Activated CD4-positive, alpha-beta T cell treated with anti-CD3 and anti-CD28 coated beads, Interleukin-2, Interleukin-4, amounts not matched to agents 100 ng/mL and 50 ng/mL, durations not matched to agents 16 hours and 8 hours (primary cell): Measurements from ENCODE around the gene NUDT13.

Experiments used
- DNase-seq: peaks from one replicate; pipeline ENCODE4 v3.0.0-alpha.2; 2020; ENCODE audit warnings: low spot score

The NUDT13 gene

DNA sequence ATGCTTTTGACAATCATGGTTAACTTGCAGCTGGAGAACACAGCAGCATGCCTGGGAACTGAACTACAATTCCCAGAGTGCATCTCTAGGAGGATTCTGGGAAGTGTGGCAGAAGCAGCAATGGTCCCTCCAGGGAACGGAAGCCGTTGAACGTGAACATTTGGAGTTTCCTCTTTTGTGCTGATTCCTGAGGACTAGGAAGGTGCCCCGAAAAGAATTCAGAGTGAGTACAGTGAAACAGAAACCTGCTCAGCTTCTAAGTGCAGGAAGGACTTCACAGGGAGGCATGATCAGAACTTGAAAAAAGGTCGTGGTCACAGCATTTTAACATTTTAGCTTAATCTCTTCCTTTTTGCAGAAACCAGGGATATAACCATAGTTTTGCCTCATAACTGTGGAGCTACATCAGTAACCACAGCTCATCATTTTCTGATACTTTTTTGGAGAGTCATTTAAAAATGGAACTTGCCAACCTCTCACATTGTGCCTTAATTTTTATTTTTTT, at the start of gene NUDT13:
Gene NUDT13 (plus strand): TSS at position 111 of the 505 bp plus-strand sequence. CDS start 3,911 bp downstream, outside the sequence.
- DNase-seq = peak; percentile 66

DNA sequence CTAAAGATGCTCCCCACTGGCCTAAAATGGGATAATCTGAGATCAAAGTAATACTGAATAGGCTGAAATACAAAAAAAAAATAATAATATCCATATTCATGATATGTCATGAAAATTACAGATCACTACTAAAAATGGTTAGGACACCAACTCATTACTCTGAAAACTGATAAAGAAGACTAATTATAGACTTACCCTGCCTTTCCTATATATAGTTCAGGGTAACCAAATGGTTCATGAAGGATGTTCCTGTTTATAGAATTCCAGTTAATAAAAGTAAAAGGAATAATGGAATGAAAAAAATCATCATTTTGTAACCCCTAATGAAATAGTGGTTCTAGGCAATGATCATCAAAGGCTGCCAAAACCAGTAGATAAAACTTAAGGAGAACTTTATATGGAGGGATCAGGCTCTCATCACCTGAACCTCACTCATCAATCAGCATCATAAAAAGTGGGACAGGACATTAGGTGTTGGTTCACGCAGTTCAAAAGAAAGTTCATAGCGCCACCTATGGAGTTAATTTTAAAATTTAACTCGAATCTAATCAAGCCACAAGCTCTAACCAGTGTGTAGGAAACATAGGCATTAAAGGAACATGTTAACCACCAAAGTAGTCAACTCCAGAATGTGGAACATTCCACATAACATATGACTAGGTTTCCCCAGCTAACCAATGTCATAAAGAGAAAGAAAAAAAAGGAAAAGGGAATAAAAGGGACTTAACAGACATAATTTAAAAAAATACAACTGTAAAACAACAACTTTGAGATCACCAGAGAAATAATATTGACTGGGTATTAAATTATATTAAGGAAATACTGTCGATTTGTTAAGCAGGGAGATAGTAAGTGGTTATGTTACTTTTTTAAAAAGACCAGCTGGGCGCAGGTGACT, 49.3 kb upstream of the NUDT13 start:
- peak; percentile 54 for DNase-seq

DNA sequence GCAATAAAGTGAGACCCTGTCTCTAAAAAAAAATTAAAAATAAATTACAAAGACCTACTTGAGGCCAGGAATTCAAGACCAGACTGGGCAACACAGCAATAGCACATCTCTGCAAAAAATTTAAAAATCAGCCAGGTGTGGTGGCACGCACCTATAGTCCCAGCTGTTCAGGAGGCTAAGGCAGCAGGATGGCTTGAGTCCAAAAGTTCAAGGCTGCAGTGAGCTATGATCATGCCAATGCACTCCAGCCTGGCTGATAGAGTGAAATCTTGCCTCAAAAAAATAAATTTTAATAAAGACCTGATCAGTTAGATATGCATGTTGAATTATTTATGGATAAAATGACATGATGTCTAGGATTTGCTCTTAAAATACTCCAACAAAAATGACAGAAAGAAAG, 48.5 kb upstream of the NUDT13 start:
- no peak for DNase-seq

DNA sequence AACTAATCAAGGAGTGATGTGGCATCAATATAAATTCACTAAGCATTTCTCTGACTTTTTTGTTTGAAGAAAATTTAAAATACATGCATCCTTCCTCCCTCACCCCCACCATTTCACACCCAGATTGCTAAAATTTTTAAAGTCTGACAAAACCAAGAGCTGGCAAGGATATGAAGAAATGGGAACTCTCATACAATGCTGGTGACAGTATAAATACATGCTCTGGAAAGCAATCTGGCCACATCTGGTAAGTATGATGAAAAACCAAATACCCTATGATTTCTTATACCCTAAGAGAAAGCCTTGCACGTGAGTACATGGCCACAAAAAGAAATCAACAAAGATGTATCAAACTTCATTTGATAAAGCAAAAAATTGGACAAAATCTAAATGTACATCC, 44.8 kb upstream of the NUDT13 start:
- DNase-seq = no peak

DNA sequence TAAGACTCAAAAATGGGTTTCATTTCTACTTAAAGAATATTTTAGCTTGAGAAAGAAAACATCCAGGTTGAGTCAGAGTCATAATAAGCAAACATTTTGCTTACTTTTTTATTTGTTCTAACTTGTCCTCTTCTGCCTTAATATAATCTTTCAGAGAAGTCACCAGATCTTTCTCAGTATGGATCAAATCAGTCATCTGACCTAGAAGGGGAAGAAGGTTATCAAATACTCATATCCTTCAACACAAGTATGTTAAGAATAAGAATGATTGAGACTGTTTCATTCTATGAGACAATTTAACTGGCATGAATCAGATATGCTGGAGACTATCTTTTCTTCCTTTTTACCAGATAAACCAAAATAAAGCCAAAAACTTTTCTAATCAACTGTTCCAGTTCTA, 36.6 kb upstream of the NUDT13 start:
- no peak for DNase-seq

DNA sequence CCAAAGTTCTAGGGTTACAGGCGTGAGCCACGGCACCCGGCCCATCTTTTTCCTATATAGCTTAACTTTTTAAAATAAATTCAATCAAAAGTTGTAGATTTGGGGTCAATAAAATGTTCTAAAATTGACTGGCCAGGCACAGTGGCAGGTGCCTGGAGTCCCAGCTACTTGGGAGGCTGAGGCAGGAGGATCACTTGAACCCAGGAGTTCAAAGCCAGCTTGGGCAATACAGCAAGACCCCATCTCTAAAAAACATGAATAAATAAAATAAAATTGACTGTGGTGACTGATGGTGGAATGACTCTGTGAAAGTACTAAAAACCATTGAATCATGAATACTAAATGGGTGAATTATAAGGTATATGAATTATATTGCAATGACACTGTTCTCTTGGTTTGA, 34.4 kb upstream of the NUDT13 start:
- DNase-seq = no peak

DNA sequence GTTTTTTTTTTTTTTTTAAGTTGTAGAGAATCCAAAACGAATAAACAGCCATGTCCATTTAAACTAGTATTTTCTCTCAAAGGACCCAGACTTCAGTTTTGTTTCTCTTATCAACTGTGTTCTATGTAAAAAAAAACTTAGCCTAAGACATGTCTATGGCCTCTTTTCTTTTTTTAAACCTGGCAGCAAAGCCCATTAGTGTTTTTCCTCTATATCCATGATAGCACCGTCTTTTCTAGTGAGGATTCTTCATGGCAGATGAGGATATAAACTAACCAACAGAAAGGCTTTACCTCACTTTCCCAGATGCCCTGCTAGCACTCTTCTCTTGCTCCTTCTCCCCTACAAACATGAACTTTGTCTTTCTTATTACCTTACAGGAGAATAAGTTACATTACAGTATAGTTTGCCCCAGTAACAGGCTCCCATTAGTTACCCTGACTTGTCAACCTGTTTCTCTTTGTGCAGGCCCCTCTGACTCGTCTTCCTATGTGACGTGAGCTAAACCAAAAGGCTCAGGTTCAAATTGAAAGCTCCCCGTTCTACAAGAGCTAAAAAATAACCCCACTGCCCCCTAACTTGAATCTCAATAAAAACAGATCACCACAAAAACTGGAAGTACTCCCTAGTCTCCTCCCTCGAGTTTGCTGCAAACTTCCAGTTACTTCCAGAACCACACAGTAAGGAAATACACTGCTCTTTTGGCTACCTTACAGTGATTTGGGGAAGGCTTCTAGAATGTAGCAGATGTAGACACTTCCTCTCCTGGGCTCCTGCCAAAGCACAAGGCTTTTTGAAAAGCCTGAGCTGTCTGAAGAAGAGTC, 33.7 kb upstream of the NUDT13 start:
- no peak for DNase-seq

DNA sequence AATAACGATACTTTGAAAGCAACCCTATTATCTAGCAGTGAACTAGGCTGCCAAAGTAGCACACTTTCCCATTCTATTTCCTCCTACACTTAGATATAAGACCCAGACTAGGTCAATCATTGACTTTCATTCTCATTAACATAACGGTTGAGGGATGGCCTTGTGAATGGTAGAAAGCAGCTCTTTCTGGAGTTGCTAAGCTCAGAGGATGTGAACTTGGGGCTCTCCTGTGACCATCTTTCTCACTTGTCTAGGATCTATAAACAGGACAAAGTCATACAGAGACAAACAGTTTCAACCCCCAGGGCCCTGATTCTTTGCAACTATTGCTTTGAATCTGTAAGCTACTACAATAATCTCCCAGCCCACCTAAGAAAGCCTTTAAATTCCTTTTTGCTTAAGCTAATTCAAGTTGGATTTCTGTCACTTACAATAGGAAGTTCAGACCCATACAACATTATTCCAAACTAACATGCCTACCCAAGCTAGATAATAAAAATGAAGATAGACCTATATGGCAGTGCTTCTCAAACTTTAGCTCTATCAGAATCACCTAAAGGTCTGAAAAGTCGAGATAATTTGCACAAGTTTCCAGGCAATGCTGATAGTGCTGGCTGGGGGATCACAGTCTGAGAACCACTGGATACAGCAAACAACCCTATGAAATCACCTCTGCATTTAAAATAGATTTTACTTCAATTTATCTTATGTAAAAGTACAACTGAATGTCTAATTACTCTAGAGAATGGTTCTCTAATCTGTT, 30.3 kb upstream of the NUDT13 start:
- no peak for DNase-seq

DNA sequence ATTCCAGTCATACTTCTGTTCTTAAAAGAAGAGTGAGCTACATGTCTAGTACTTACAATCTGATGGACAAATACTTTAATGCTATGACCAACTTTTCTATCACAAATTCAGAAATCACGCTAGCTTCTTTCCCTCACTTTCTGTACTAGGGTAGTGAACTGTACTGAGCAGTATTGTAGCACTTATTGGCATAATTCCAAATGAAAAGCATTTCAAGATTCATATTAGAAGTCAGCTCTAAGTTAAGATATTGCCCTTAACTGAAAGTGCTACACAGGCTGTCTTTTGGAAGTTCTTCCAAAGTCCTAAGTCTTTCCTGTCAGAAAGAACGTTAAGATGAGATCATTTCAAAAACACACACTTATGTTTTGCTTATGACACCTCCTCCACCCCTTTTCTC, 27.0 kb upstream of the NUDT13 start:
- DNase-seq = no peak

DNA sequence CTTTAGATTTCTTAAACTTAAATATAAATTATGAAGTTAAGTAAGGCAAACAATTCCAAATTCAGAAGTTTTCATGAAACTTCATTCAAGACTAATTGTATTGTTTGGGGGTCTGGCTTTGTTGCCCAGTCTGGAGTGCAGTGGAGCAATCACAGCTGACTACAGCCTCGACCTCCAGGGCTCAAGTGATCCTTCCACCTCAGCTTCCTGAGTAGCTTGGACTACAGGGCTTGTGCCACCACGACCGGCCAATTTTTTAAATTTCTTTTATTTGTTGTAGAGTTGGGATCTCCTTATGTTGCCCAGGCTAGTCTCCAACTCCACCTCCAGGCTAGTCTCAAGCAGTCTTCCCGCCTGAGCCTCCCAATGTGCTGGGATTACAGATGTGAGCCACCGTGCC, 26.0 kb upstream of the NUDT13 start:
- DNase-seq = no peak

DNA sequence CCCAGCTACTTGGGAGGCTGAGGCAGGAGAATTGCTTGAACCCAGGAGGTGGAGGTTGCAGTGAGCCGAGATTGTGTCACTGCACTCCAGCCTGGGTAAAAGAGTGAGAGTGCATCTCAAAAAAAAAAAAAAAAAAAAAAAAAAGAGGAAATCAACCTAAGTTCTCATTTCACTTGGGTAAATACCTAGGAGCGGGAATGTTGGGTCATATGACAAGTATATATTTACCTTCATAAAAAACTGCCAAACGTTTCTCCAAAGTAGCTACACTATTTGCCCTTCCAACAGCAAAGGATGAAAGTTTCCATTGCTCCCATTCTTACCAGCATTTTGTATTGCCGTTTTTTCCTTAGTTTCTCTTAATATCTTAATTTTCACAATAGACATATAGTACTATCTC, 23.4 kb upstream of the NUDT13 start:
- no peak for DNase-seq

DNA sequence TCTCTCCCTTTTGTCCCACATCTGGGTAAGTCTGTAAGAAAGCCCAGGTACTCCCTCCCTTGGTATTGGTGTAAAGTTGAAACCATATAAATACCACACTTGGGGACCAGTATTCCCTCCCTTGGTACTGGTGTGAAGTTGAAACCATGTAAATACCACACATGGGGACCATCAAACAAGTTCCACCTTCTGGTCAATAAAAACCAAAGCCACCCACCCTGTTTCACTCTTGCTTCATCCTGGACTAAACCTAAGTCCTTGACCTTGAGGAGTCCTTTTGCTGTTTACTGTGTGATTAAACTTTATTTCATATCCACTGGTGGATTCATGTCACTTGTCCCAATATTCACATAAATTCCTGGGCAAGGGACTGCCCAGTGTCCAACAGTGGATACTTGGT, 22.0 kb upstream of the NUDT13 start:
- no peak for DNase-seq

DNA sequence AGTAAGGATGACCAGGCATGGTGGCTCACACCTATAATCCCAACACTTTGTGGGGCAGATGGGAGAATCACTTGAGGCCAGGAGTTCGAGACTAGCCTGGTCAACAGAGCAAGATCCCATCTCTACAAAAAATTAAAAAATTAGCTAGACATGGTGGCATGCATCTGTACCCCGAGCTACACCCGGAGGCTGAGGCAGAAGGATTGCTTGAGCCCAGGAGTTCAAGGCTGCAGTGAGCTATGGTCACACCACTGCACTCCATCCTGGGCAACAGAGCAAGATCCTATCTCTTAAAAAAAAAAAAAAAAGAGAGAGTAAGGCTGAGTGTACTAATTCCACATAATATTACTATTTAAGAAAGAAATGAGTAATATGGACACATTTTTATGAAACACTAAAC, 17.4 kb upstream of the NUDT13 start:
- DNase-seq = no peak

DNA sequence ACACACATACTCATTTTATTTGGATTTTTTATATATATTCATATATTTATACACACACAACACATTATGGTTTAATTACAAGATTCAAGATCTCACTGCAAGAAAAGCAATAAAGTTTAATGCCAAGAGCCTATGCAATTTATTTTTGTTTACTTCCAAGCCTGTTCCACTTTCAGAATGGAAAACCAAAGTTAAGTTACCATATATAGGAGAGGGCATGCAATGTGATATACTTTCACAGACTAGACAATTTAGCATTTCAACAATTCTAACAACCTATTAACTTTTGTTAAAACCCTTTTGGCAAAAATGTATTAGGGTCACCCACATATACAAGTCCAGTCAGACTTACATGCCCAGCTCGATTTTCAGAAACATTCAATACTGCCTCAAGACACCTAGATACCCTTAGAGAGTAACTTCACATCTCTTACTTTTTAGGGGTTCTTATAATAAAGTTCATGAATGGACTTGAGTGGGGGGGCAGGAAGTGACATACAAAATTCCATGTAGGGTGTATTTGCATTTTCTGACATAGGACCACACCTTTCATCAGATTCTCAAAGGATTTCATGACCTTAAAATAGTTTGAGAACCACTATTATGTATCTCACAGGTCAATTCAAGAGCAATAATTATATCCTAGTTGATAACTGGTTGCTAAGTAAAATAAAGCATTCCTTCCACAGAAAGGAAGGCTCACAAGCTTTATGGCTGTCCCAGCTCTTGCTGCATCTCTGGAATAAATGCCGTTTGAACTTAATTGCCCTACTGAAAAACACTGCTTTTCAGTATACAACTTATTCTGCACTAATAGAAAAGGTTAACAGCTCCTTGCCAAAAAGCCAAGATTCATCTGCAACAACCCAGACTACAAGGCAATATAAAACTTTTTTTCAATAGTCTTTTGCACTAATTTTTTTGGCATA, 16.1 kb upstream of the NUDT13 start:
- DNase-seq = no peak

DNA sequence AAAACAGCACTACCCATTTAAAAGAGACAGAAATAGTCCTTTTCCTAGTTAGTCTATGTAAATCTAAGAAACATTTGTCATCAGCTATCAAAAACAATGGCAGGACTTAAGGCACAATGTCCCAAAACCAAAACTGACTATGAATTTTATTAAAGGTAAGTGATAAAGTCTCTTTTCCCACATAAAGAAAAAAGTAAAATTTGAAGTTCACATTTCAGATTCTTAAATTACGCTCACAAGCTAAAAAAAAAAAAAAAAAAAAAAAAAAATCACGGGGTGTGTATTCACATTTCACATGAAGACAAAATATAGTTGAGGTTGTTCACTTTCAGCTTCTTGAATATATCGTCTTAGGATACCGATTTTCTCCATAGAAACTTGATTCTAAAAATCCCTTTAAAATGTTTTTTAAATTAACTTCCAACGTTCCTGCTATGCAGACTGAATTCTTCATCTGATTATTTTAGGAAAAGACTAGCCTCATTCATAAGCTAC, 15.2 kb upstream of the NUDT13 start:
- DNase-seq = no peak

DNA sequence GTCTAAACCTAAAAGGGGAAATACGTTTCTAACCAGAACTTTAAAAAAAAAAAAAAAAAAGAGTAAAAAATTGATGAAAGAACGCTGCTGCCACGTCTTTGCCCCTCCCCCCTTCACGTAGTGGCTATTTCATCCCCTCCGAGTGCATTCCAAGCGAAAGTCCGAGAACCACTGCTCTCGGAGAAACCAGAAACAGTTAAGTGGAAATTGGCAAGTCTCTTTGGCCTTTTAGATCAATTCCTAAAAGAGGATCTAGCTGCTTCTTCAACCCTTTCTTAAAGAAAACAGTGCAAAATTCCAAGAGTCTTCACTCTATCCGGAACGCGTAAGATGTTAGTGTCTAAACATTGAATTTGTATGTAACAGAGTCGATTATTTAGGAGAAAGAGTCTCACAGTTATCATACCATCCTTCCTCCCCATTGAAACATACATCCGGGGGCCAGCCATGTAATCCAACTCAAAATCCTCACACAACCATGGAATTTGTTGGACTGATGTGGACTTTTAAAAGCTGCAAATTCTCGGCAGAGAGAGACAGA, 14.7 kb upstream of the NUDT13 start:
- DNase-seq = peak; percentile 25

DNA sequence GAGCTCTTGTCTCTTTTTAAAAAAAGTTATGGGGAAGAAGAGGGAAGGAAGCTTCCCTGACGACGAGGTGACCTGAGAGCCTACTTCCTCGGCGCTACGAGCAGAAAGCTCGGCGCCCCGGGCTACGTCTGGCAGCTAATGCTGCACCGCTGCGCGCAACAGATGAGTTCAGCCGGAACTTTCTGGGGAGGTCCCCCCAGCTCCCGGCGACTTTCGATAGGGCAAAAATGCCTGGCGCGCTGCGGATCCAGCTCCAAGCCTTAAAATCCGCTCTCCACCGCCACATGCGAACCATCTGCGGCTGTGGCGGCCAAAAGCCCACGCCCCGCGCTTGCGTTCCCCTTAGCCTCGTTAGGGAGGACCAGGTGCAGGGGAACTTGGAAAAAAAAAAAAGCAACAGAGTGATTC, 14.2 kb upstream of the NUDT13 start:
- peak; percentile 73 for DNase-seq

DNA sequence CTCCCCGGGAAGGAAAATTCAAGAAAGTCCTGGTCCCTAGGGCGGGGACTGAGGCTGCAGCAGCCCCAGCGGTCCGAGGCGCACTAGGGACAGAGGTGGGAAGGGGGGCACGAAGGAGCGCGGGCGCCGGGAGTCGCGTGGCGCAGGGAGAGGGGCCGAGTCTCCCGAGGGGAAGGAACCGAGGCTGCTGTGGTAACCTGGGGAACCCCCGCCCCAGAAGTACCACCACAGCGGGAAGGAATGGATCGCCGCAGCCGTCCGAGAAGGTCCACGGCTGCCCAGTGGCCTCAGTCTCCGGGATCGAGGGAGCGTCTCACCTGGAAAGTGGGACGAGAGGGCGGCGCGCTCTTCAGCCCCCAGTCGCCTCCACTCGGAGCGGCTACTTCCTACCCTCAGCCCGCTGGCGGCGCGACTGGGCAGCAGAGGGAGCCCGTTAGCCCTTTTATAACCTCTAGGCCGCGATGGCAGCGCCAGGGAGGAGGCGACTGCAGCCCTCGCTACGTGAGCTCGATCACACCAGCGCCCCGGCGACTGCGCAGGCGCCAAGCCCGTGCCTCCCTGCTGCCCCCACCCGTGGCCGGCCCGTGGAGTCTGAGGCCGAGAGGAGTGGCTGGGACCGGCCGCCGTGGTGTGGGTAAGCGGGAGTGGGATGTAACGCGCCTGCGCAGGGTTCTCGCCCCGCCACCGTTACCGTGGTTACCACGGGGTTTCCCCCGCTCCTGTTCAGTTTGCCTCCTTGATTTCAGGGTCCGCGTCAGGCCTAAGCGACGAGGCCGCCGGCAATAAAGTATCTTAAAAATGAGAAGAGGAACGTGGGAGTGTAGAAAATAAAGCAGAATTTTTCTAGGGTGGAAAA, 13.6 kb upstream of the NUDT13 start, which contains the start of gene P4HA1:
Gene P4HA1 (minus strand): TSS at position 418 of the 856 bp plus-strand sequence. CDS start 21,983 bp downstream, outside the sequence.
- peak; percentile 98 for DNase-seq

DNA sequence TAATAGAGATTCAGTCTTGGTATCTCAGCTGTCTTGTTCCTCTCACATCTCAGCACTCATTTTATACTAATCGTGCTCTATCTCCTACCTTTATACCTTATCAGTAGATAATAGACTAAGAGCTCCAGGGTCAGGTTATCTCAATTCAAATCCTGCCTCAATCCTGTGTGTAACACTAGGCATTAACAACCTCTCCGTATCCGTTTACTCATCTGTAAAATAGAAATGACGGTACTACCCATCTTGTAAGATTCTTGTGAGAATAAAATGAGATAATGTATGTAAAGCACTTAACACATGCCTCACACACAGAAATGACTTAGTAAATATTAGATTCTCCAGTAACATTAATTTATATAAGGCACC, 13.0 kb upstream of the NUDT13 start:
- no peak for DNase-seq

DNA sequence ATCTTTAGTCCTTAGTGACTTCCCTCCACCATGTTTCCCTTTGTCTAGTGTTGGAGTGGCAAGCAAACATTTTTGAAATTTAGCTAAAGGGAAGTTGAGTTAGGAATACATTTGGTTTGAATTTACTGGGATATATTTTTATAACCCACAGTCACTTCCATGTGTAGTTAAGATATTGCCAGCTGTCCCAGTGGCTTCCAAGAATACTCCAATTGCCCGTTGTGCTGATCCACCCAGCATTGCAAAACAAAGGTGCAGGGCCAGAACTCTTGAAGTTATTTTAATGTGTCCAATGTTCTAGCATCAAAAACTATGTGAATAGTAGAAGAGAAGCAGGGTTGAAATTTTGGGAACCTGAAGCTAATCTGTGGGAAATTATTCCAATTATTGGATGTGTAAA, 11.1 kb upstream of the NUDT13 start:
- DNase-seq = no peak
